RPMI8226 (cell line): ENCODE data around the gene NFATC2.
A peak's percentile ranks its signal among the peaks of the same experiment; 100 is the strongest.

Source experiments
- DNase-seq: peaks from one replicate; pipeline ENCODE4 v3.0.0-alpha.2; 2015

The NFATC2 gene

GRCh38 chr20:51386586-51386985, 155.9 kb downstream of the NFATC2 start:
- no peak for DNase-seq

GRCh38 chr20:51385646-51386530, 156.6 kb downstream of the NFATC2 start:
- DNase-seq, result peak; percentile 23

GRCh38 chr20:51384875-51385274, 157.6 kb downstream of the NFATC2 start:
- no peak for DNase-seq

GRCh38 chr20:51383891-51384510, 158.5 kb downstream of the NFATC2 start:
- no peak for DNase-seq

GRCh38 chr20:51382986-51383821, 159.3 kb downstream of the NFATC2 start:
- DNase-seq, result no peak

GRCh38 chr20:51382111-51382985, 160.2 kb downstream of the NFATC2 start:
- DNase-seq, result no peak

- DNase-seq, result no peak
Measured at GRCh38 chr20:51381557-51381956, 161.0 kb downstream of the NFATC2 start.

GRCh38 chr20:51380401-51381385, 161.8 kb downstream of the NFATC2 start:
- peak; percentile 12 for DNase-seq

- no peak for DNase-seq
Measured at GRCh38 chr20:51379601-51380341, 162.7 kb downstream of the NFATC2 start.

GRCh38 chr20:51378171-51378928, 164.2 kb downstream of the NFATC2 start:
- no peak for DNase-seq

GRCh38 chr20:51377132-51377531, 165.4 kb downstream of the NFATC2 start:
- no peak for DNase-seq

GRCh38 chr20:51376111-51376510, 166.4 kb downstream of the NFATC2 start:
- no peak for DNase-seq

GRCh38 chr20:51375561-51375960, 167.0 kb downstream of the NFATC2 start:
- no peak for DNase-seq

- no peak for DNase-seq
Measured at GRCh38 chr20:51374961-51375360, 167.6 kb downstream of the NFATC2 start.

- no peak for DNase-seq
Measured at GRCh38 chr20:51374456-51374830, 168.1 kb downstream of the NFATC2 start.

- DNase-seq, result no peak
Measured at GRCh38 chr20:51373713-51374455, 168.6 kb downstream of the NFATC2 start.

- no peak for DNase-seq
Measured at GRCh38 chr20:51372966-51373365, 169.6 kb downstream of the NFATC2 start.

- peak; percentile 53 for DNase-seq
Measured at GRCh38 chr20:51372176-51372803, 170.2 kb downstream of the NFATC2 start.
